Common myeloid progenitor, CD34-positive (primary cell): ENCODE results near the gene C17orf107.

Experiments used
- CTCF ChIA-PET: fragments of 350-600 bp; sonication (Branson Sonifier 250); formaldehyde crosslinking; loops from one replicate; lab custom pipeline; 2021; ENCODE audit warnings: antibody characterized with exemption; lab: Charles Lee
- POLR2A ChIA-PET: fragments of 350-600 bp; sonication (Branson Sonifier 250); formaldehyde crosslinking; loops from one replicate; lab custom pipeline; 2021; ENCODE audit warnings: antibody characterized with exemption; lab: Charles Lee
- DNase-seq, 3 donors: peaks; one replicate each; pipeline versions ENCODE4 v3.0.0 to v3.0.0-alpha.2; 2013
- H3K27ac ChIP-seq, 2 experiments: 1 replicate in 1 of 2; 2 replicates in 1 of 2; pipeline ENCODE4 v1.7.0; 2013; ENCODE audit warnings: inconsistent platforms in 2 of 2, low read length in 2 of 2, mild to moderate bottlenecking in 2 of 2, low read depth in 1 of 2, moderate library complexity in 1 of 2; ENCODE audit not compliant: severe bottlenecking in 2 of 2, insufficient read depth in 1 of 2, poor library complexity in 1 of 2
- H3K27me3 ChIP-seq, 5 experiments: replicated peaks in 2 of 5; 1 replicate in 3 of 5; 2 replicates in 2 of 5; pipeline versions ENCODE4 v1.6.1 to v1.7.0; 2013; ENCODE audit warnings: low read length in 4 of 5, mild to moderate bottlenecking in 2 of 5, moderate library complexity in 2 of 5, inconsistent platforms in 1 of 5; ENCODE audit not compliant: insufficient read depth in 5 of 5, control insufficient read depth in 4 of 5
- H3K36me3 ChIP-seq, 4 experiments: 1 replicate in 2 of 4; 2 replicates in 2 of 4; pipeline versions ENCODE4 v1.6.1 to v1.7.0; 2013; ENCODE audit warnings: low read length in 3 of 4, control low read depth in 1 of 4, mild to moderate bottlenecking in 1 of 4; ENCODE audit not compliant: control insufficient read depth in 4 of 4, insufficient read depth in 4 of 4
- H3K4me1 ChIP-seq, 4 experiments: 1 replicate in 3 of 4; 2 replicates in 1 of 4; pipeline versions ENCODE4 v1.6.1 to v1.7.1; 2013; ENCODE audit warnings: low read length in 3 of 4, mild to moderate bottlenecking in 3 of 4, control low read depth in 1 of 4, inconsistent platforms in 1 of 4, moderate library complexity in 1 of 4; ENCODE audit not compliant: control insufficient read depth in 4 of 4, insufficient read depth in 4 of 4; ENCODE audit errors: control extremely low read depth in 1 of 4
- H3K4me3 ChIP-seq, 7 experiments: 1 replicate in 4 of 7; 2 replicates in 3 of 7; pipeline versions ENCODE4 v1.5.1 to v1.7.0; 2013; ENCODE audit warnings: mild to moderate bottlenecking in 7 of 7, low read length in 6 of 7, moderate library complexity in 6 of 7, inconsistent platforms in 2 of 7, low read depth in 2 of 7, control low read depth in 1 of 7; ENCODE audit not compliant: insufficient read depth in 4 of 7, control insufficient read depth in 1 of 7; ENCODE audit errors: extremely low read depth in 1 of 7
- H3K9me3 ChIP-seq, 5 experiments: 1 replicate in 4 of 5; 2 replicates in 1 of 5; pipeline versions ENCODE4 v1.6.1 to v1.7.1; 2013; ENCODE audit warnings: low read length in 4 of 5, mild to moderate bottlenecking in 2 of 5, inconsistent platforms in 1 of 5, low read depth in 1 of 5, moderate library complexity in 1 of 5; ENCODE audit not compliant: control insufficient read depth in 4 of 5, insufficient read depth in 2 of 5; ENCODE audit errors: control extremely low read depth in 1 of 5
- WGBS: methylation state at CpG from one replicate; pipeline ENCODE4 v1.1.5; 2013; ENCODE audit not compliant: insufficient coverage; 5-methylcytosine and 5-hydroxymethylcytosine counted together

Gene C17orf107

GRCh38 chr17:4898927-4899326 is 409 bp upstream of the C17orf107 start:
- H3K4me3 ChIP-seq, result peak overlapping the region; percentile 2 to 77 (median 56)
- H3K27me3 ChIP-seq, result peaks cover 0 to 42% (median 21%) of the 10 kb centered on the region in 5 experiments
- ChIA-PET POLR2A (interaction anchor here (0.5 to 1.3 kb wide), 5 partner anchors 9 to 433 kb away, joined by 3 to 4 read pairs (median 4); partner anchors contain the start of gene SLC25A11), CTCF (interaction anchor here (0.9 to 1.9 kb wide), 6 partner anchors 9 to 163 kb away, joined by 3 to 12 read pairs (median 4); no protein-coding TSS in a partner anchor)
- H3K4me1 ChIP-seq, result peaks cover 0 to 55% (median 43%) of the 10 kb centered on the region in 4 experiments
- peak in 1 of 3 donors; percentile 23 for DNase-seq
- H3K36me3 ChIP-seq, result peaks cover 10 to 34% (median 22%) of the 10 kb centered on the region in 4 experiments
- H3K9me3 ChIP-seq, result no peaks in the 10 kb centered on the region
- H3K27ac ChIP-seq, result no peak overlapping the region
- 22% methylated on average over 32 of the region's 34 CpGs for WGBS

- CTCF ChIA-PET, result interaction anchor here (0.9 to 1.9 kb wide), 5 partner anchors 10 to 191 kb away, joined by 3 to 12 read pairs (median 3); partner anchors contain the start of gene MED11
- Histone ChIP-seq H3K9me3 (no peaks in the 10 kb centered on the region), H3K4me1 (peaks cover 0 to 55% (median 43%) of the 10 kb centered on the region in 4 experiments), H3K27ac (no peak overlapping the region), H3K36me3 (peaks cover 4 to 19% (median 11%) of the 10 kb centered on the region in 4 experiments), H3K4me3 (peak overlapping the region in 6 of 7 experiments; percentile 11 to 77 (median 47)), H3K27me3 (peaks cover 0 to 42% (median 24%) of the 10 kb centered on the region in 5 experiments)
- 5% methylated on average over 59 of the region's 65 CpGs for WGBS
- POLR2A ChIA-PET, result interaction anchor here (0.5 kb wide), 1 partner anchor 187 kb away, joined by 6 read pairs; no protein-coding TSS in a partner anchor
- DNase-seq, result peak; percentile 82 to 94 (median 91)
These were observed 1.1 kb downstream of the C17orf107 start for GRCh38 chr17:4900231-4901107.

GRCh38 chr17:4901108-4901647 is 1.8 kb downstream of the C17orf107 start:
- 16% methylated on average over 34 of the region's 37 CpGs for WGBS
- peaks cover 0 to 55% (median 43%) of the 10 kb centered on the region in 4 experiments for H3K4me1 ChIP-seq
- DNase-seq, result peak in 1 of 3 donors; percentile 39
- H3K4me3 ChIP-seq, result peak overlapping the region in 4 of 7 experiments; percentile 29 to 77 (median 66)
- H3K36me3 ChIP-seq, result peaks cover 1 to 11% (median 7%) of the 10 kb centered on the region in 4 experiments
- ChIA-PET POLR2A (interaction anchor here (1.0 kb wide), 1 partner anchor 87 kb away, joined by 3 read pairs; no protein-coding TSS in a partner anchor), CTCF (interaction anchor here (0.6 to 1.9 kb wide), 5 partner anchors 11 to 191 kb away, joined by 3 to 12 read pairs (median 3); no protein-coding TSS in a partner anchor)
- peaks cover 0 to 42% (median 26%) of the 10 kb centered on the region in 5 experiments for H3K27me3 ChIP-seq
- H3K9me3 ChIP-seq, result no peaks in the 10 kb centered on the region
- no peak overlapping the region for H3K27ac ChIP-seq

GRCh38 chr17:4901648-4902344 is 2.5 kb downstream of the C17orf107 start:
- 23% methylated on average over 43 of the region's 48 CpGs for WGBS
- no peaks in the 10 kb centered on the region for H3K9me3 ChIP-seq
- CTCF ChIA-PET, result interaction anchor here (0.6 to 1.8 kb wide), 7 partner anchors 12 to 192 kb away, joined by 3 to 4 read pairs (median 3); partner anchors contain the start of gene SPAG7
- H3K36me3 ChIP-seq, result peaks cover 0 to 5% (median 2%) of the 10 kb centered on the region in 4 experiments
- no peak overlapping the region for H3K27ac ChIP-seq
- peak overlapping the region in 3 of 7 experiments; percentile 29 to 77 (median 66) for H3K4me3 ChIP-seq
- peak; percentile 42 to 71 (median 53) for DNase-seq
- H3K27me3 ChIP-seq, result peaks cover 0 to 41% (median 26%) of the 10 kb centered on the region in 5 experiments
- H3K4me1 ChIP-seq, result peaks cover 0 to 55% (median 43%) of the 10 kb centered on the region in 4 experiments
- POLR2A ChIA-PET, result interaction anchor here (0.8 to 1.0 kb wide), 2 partner anchors 38 to 87 kb away, joined by 3 read pairs; partner anchors contain the start of genes RNF167 and SLC25A11

GRCh38 chr17:4902540-4902939 is 3.2 kb downstream of the C17orf107 start:
- Histone ChIP-seq H3K27ac (no peak overlapping the region), H3K4me1 (peaks cover 0 to 55% (median 43%) of the 10 kb centered on the region in 4 experiments), H3K36me3 (no peaks in the 10 kb centered on the region), H3K9me3 (no peaks in the 10 kb centered on the region), H3K27me3 (peaks cover 0 to 37% (median 26%) of the 10 kb centered on the region in 5 experiments), H3K4me3 (peak overlapping the region in 1 of 7 experiments; percentile 1)
- DNase-seq, result no peak
- CTCF ChIA-PET, result interaction anchor here (1.0 to 1.8 kb wide), 9 partner anchors 12 to 157 kb away, joined by 3 to 5 read pairs (median 3); partner anchors contain the start of gene SPAG7
- 78% methylated on average over 3 of the region's 8 CpGs for WGBS
- POLR2A ChIA-PET, result interaction anchor here (0.8 kb wide), 1 partner anchor 38 kb away, joined by 3 read pairs; the partner anchor contains the start of genes RNF167 and SLC25A11
